ENCODE measurements around the gene CFAP410. TPM values are rescaled to one million over a fixed set of nuclear protein-coding genes. Genes with fewer than 3 reads are reported as not detected.

The CFAP410 gene
- polyA plus RNA-seq, 1 of the 3 experiments (the other 2 are of a cell fraction), result 18.0 TPM

GRCh38 chr21:44304877-44305293 is 34.3 kb downstream of the CFAP410 start:
- Histone ChIP-seq H3K4me1 (ENCODE audit: control insufficient read depth in 1 of 2, insufficient read depth in 2 of 2, low read depth in 1 of 2, low read length in 1 of 2) (peaks cover 0 to 16% of the 10 kb centered on the region in 2 experiments; a peak in 1 of 4 replicates), H3K9ac (no peak overlapping the region), H2AFZ (ENCODE audit: low read depth) (no peak overlapping the region), H3K79me2 (ENCODE audit: insufficient read depth) (peaks cover 74% of the 10 kb centered on the region), H3F3A (replicated peaks; ENCODE audit: insufficient read depth) (no peaks in the 10 kb centered on the region), H3K27ac (ENCODE audit: low read depth in 2 of 2, low read length in 1 of 2) (no peak overlapping the region), H3K9me3 (no peaks in the 10 kb centered on the region), H3K4me3 (ENCODE audit: low read depth in 2 of 2, low read length in 1 of 2) (no peak overlapping the region), H3K36me3 (replicated peaks in 1 of 2; ENCODE audit: control insufficient read depth in 1 of 2, insufficient read depth in 2 of 2, low read length in 1 of 2) (peaks cover 0 to 4% of the 10 kb centered on the region in 2 experiments), H3K9me2 (no peaks in the 10 kb centered on the region), H3K4me2 (no peak overlapping the region), H3K27me3 (ENCODE audit: insufficient read depth) (no peaks in the 10 kb centered on the region), H4K20me1 (ENCODE audit: insufficient read depth) (peaks cover 63% of the 10 kb centered on the region)
- ChIA-PET CTCF (interaction anchor here (0.6 to 2.2 kb wide), 15 partner anchors 9 to 494 kb away, joined by 3 to 12 read pairs (median 5); partner anchors contain the start of gene CFAP410), POLR2A (no interaction called here)
- peak; percentile 91 for DNase-seq
- 53% methylated on average over 5 of the region's 8 CpGs for WGBS (ENCODE audit: low lambda C conversion rate)
- TF ChIP-seq EP300 (IDR thresholded peaks at IDR 0.05; ENCODE audit: borderline replicate concordance in 1 of 2, low read depth in 1 of 2, low read length in 1 of 2) (no peak), SMC3 (IDR thresholded peaks at IDR 0.05; ENCODE audit: low read depth, low read length) (peak; percentile 63), RAD21 (IDR thresholded peaks at IDR 0.05; ENCODE audit: low read length) (peak; percentile 61)
- TF ChIP-seq, protein P1, sequence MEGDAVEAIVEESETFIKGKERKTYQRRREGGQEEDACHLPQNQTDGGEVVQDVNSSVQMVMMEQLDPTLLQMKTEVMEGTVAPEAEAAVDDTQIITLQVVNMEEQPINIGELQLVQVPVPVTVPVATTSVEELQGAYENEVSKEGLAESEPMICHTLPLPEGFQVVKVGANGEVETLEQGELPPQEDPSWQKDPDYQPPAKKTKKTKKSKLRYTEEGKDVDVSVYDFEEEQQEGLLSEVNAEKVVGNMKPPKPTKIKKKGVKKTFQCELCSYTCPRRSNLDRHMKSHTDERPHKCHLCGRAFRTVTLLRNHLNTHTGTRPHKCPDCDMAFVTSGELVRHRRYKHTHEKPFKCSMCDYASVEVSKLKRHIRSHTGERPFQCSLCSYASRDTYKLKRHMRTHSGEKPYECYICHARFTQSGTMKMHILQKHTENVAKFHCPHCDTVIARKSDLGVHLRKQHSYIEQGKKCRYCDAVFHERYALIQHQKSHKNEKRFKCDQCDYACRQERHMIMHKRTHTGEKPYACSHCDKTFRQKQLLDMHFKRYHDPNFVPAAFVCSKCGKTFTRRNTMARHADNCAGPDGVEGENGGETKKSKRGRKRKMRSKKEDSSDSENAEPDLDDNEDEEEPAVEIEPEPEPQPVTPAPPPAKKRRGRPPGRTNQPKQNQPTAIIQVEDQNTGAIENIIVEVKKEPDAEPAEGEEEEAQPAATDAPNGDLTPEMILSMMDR (IDR thresholded peaks at IDR 0.05), result peak; percentile 75

- H3K27ac ChIP-seq (ENCODE audit: low read depth in 2 of 2, low read length in 1 of 2), result no peak overlapping the region
- H3K27me3 ChIP-seq (ENCODE audit: insufficient read depth), result no peaks in the 10 kb centered on the region
- H3K4me3 ChIP-seq (ENCODE audit: low read depth in 2 of 2, low read length in 1 of 2), result no peak overlapping the region
- no peak for DNase-seq
- no peaks in the 10 kb centered on the region for H3F3A ChIP-seq (replicated peaks; ENCODE audit: insufficient read depth)
- H3K79me2 ChIP-seq (ENCODE audit: insufficient read depth), result peaks cover 74% of the 10 kb centered on the region
- WGBS (ENCODE audit: low lambda C conversion rate), result 98% methylated on average over 7 of the region's 16 CpGs
- no peak overlapping the region for H3K9ac ChIP-seq
- H3K4me2 ChIP-seq, result no peak overlapping the region
- POLR2A ChIA-PET, result no interaction called here
- no peaks in the 10 kb centered on the region for H3K36me3 ChIP-seq (replicated peaks in 1 of 2; ENCODE audit: control insufficient read depth in 1 of 2, insufficient read depth in 2 of 2, low read length in 1 of 2)
- TF ChIP-seq YY1 (IDR thresholded peaks at IDR 0.05; ENCODE audit: low read depth), result no peak
- H4K20me1 ChIP-seq (ENCODE audit: insufficient read depth), result peaks cover 63% of the 10 kb centered on the region
- H2AFZ ChIP-seq (ENCODE audit: low read depth), result no peak overlapping the region
- no peaks in the 10 kb centered on the region for H3K9me3 ChIP-seq
- peaks cover 3 to 19% of the 10 kb centered on the region in 2 experiments; a peak in 1 of 4 replicates for H3K4me1 ChIP-seq (ENCODE audit: control insufficient read depth in 1 of 2, insufficient read depth in 2 of 2, low read depth in 1 of 2, low read length in 1 of 2)
- H3K9me2 ChIP-seq, result no peaks in the 10 kb centered on the region
- CTCF ChIA-PET, result interaction anchor here (0.6 to 2.2 kb wide), 18 partner anchors 9 to 494 kb away, joined by 3 to 12 read pairs (median 4); partner anchors contain the start of gene CFAP410
Measured at GRCh38 chr21:44304011-44304616, 35.1 kb downstream of the CFAP410 start.

- DNase-seq, result no peak
- Histone ChIP-seq H3K4me3 (ENCODE audit: low read depth in 2 of 2, low read length in 1 of 2) (no peak overlapping the region), H3K79me2 (ENCODE audit: insufficient read depth) (peaks cover 69% of the 10 kb centered on the region), H3K9me2 (no peaks in the 10 kb centered on the region), H3K9me3 (no peaks in the 10 kb centered on the region), H3F3A (replicated peaks; ENCODE audit: insufficient read depth) (no peaks in the 10 kb centered on the region), H3K9ac (no peak overlapping the region), H3K4me2 (no peak overlapping the region), H3K27ac (ENCODE audit: low read depth in 2 of 2, low read length in 1 of 2) (no peak overlapping the region), H4K20me1 (ENCODE audit: insufficient read depth) (peaks cover 63% of the 10 kb centered on the region), H3K36me3 (replicated peaks in 1 of 2; ENCODE audit: control insufficient read depth in 1 of 2, insufficient read depth in 2 of 2, low read length in 1 of 2) (no peaks in the 10 kb centered on the region), H3K4me1 (ENCODE audit: control insufficient read depth in 1 of 2, insufficient read depth in 2 of 2, low read depth in 1 of 2, low read length in 1 of 2) (peaks cover 3 to 20% of the 10 kb centered on the region in 2 experiments; a peak in 1 of 4 replicates), H2AFZ (ENCODE audit: low read depth) (no peak overlapping the region), H3K27me3 (ENCODE audit: insufficient read depth) (no peaks in the 10 kb centered on the region)
- CTCF ChIA-PET, result interaction anchor here (0.7 to 2.2 kb wide), 11 partner anchors 9 to 181 kb away, joined by 3 to 11 read pairs (median 4); no protein-coding TSS in a partner anchor
- POLR2A ChIA-PET, result no interaction called here
- 89% methylated on average over 12 of the region's 12 CpGs for WGBS (ENCODE audit: low lambda C conversion rate)
- TF ChIP-seq USF1 (IDR thresholded peaks at IDR 0.05; ENCODE audit: borderline replicate concordance, low read depth) (no peak), NRF1 (IDR thresholded peaks at IDR 0.05; ENCODE audit: low read depth, low read length) (no peak), FOSL2 (IDR thresholded peaks at IDR 0.05; ENCODE audit: borderline replicate concordance, low read depth) (no peak), TAF1 (IDR thresholded peaks at IDR 0.05; ENCODE audit: borderline replicate concordance, low read depth, low read length) (no peak), FOXM1 (IDR thresholded peaks at IDR 0.05; ENCODE audit: low read depth) (no peak)
- TF ChIP-seq, protein P1 (IDR thresholded peaks at IDR 0.05), result no peak
- TF ChIP-seq, protein P2, sequence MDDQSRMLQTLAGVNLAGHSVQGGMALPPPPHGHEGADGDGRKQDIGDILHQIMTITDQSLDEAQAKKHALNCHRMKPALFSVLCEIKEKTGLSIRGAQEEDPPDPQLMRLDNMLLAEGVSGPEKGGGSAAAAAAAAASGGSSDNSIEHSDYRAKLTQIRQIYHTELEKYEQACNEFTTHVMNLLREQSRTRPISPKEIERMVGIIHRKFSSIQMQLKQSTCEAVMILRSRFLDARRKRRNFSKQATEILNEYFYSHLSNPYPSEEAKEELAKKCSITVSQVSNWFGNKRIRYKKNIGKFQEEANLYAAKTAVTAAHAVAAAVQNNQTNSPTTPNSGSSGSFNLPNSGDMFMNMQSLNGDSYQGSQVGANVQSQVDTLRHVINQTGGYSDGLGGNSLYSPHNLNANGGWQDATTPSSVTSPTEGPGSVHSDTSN (IDR thresholded peaks at IDR 0.05), result no peak
- TF ChIP-seq, protein P3, sequence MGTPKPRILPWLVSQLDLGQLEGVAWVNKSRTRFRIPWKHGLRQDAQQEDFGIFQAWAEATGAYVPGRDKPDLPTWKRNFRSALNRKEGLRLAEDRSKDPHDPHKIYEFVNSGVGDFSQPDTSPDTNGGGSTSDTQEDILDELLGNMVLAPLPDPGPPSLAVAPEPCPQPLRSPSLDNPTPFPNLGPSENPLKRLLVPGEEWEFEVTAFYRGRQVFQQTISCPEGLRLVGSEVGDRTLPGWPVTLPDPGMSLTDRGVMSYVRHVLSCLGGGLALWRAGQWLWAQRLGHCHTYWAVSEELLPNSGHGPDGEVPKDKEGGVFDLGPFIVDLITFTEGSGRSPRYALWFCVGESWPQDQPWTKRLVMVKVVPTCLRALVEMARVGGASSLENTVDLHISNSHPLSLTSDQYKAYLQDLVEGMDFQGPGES (IDR thresholded peaks at IDR 0.05; ENCODE audit: low read depth, low read length), result no peak
Measured at GRCh38 chr21:44303490-44303981, 35.7 kb downstream of the CFAP410 start.
